22Rv1 (cell line): ENCODE measurements around the gene PRPSAP2.

ENCODE experiments used
- ZFX ChIP-seq: fragments of 450-650 bp; IDR thresholded peaks from 2 replicates; pipeline ENCODE4 v1.6.1; 2017; ENCODE audit warnings: antibody characterized with exemption, borderline replicate concordance
- TF ChIP-seq, protein P1 (sequence below): fragments of 450-650 bp; IDR thresholded peaks from 2 replicates; pipeline ENCODE4 v1.5.1; 2017; ENCODE audit warnings: mild to moderate bottlenecking

DNA sequence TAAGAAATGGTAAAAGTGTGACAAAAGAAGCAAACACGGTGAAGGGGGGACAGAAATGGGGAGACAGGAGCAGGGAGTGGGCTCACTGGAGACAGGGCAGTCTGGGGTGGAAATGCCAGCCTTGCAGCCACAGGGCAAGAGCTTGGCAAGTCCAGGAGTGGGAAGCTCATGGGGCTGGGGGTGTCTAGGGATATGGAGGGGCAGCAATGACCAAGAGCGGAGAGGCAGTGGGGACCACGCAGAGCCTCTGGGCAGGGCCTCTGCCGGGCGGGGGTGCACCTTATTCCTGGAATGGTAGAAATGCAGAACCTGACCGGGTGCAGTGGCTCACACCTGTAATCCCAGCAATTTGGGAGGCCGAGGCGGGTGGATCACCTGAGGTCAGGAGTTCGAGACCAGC is 106.6 kb downstream of the PRPSAP2 start:
- TF ChIP-seq, protein P1, sequence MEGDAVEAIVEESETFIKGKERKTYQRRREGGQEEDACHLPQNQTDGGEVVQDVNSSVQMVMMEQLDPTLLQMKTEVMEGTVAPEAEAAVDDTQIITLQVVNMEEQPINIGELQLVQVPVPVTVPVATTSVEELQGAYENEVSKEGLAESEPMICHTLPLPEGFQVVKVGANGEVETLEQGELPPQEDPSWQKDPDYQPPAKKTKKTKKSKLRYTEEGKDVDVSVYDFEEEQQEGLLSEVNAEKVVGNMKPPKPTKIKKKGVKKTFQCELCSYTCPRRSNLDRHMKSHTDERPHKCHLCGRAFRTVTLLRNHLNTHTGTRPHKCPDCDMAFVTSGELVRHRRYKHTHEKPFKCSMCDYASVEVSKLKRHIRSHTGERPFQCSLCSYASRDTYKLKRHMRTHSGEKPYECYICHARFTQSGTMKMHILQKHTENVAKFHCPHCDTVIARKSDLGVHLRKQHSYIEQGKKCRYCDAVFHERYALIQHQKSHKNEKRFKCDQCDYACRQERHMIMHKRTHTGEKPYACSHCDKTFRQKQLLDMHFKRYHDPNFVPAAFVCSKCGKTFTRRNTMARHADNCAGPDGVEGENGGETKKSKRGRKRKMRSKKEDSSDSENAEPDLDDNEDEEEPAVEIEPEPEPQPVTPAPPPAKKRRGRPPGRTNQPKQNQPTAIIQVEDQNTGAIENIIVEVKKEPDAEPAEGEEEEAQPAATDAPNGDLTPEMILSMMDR = no peak
- no peak for TF ChIP-seq ZFX
